ENCODE measurements around the gene MALL.

DNA sequence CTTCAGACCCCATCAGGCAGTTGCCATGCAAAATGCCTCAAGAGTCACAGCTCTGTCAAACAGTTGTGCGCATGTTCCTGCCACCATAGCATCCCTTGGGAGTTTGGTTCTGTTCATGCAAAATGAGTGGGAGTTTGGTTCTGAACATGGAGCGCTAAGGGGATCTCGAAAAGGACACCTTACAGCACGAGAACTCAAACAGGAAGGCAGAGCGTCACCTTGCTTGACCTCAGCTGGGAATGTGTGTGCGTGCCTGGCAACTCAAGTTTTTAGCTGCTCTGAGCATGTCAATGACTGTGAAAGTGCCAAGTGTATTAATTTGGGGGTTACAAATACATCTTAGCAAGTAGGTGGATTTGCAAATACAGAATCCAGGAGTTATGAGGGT lies 16.6 kb downstream of the MALL start:
- TF ChIP-seq TARDBP (IDR thresholded peaks at IDR 0.05) = no peak
- TF ChIP-seq BHLHE40 (IDR thresholded peaks at IDR 0.05; ENCODE audit: borderline replicate concordance) = no peak
- TF ChIP-seq FOXM1 (IDR thresholded peaks at IDR 0.05; ENCODE audit: borderline replicate concordance) = no peak
- TF ChIP-seq ELF4 (IDR thresholded peaks at IDR 0.05) = no peak
- no peak for TF ChIP-seq NFRKB (IDR thresholded peaks at IDR 0.05)
- TF ChIP-seq LEF1 (IDR thresholded peaks at IDR 0.05; ENCODE audit: borderline replicate concordance) = no peak
- no peak for TF ChIP-seq HDGF (IDR thresholded peaks at IDR 0.05; ENCODE audit: borderline replicate concordance)
